Measurements from ENCODE around the gene NEO1. TPM values are rescaled to one million over a fixed set of nuclear protein-coding genes. Genes with fewer than 3 reads are reported as not detected.

NEO1 gene
- total and polyA plus RNA-seq, 4 donors, result 1.6 to 9.9 (median 5.8) TPM

DNA sequence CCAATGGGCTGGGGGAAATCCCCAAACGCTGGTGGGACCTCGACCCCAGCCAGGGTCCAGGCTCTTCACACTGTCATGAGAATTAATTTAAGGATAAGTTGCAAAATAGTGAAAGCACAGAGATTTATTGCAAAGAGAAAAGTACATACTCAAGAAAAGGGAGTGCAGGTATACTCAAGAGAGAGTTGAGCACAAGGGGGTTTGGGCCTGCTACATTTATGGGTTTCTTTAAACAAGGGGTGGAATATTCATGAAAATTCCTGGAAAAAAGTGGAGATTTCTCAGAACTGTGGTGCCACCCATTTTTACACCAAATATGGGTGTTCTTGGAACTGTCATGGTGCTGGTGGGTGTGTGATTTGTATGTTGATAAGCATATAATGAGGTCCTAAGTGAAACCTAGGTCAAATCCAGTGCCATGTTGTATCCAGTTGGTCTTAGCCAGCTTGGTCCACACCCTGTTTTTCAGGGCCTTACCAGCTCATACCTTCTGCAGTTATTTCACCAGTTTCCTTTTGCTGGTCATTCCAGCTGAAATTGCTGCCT, 32.6 kb upstream of the NEO1 start:
- no peak overlapping the region for H3K4me3 ChIP-seq (ENCODE audit: low read depth in 1 of 3, low read length in 3 of 3)
- H3K36me3 ChIP-seq (ENCODE audit: control insufficient read depth in 4 of 4, insufficient read depth in 3 of 4, low read depth in 1 of 4, low read length in 3 of 4), result no peaks in the 10 kb centered on the region
- H3K27ac ChIP-seq (ENCODE audit: low read depth in 1 of 2, low read length in 2 of 2), result no peak overlapping the region
- TF ChIP-seq HNF4A (conservative IDR thresholded peaks at IDR 0.05) (no peak), FOXA2 (IDR thresholded peaks at IDR 0.05) (no peak), GABPA (IDR thresholded peaks at IDR 0.05 in 1 of 2, conservative IDR thresholded peaks at IDR 0.05 in 1 of 2) (no peak), NR2F2 (IDR thresholded peaks at IDR 0.05) (no peak), YY1 (IDR thresholded peaks at IDR 0.05) (no peak), FOXA1 (IDR thresholded peaks at IDR 0.05) (no peak), RAD21 (IDR thresholded peaks at IDR 0.05) (no peak), RXRA (IDR thresholded peaks at IDR 0.05) (no peak), SP1 (IDR thresholded peaks at IDR 0.05) (no peak), JUND (IDR thresholded peaks at IDR 0.05) (no peak), TAF1 (conservative IDR thresholded peaks at IDR 0.05) (no peak), HNF4G (IDR thresholded peaks at IDR 0.05) (no peak), EGR1 (IDR thresholded peaks at IDR 0.05; ENCODE audit: low read depth in 2 of 2) (no peak)
- TF ChIP-seq, protein P1, sequence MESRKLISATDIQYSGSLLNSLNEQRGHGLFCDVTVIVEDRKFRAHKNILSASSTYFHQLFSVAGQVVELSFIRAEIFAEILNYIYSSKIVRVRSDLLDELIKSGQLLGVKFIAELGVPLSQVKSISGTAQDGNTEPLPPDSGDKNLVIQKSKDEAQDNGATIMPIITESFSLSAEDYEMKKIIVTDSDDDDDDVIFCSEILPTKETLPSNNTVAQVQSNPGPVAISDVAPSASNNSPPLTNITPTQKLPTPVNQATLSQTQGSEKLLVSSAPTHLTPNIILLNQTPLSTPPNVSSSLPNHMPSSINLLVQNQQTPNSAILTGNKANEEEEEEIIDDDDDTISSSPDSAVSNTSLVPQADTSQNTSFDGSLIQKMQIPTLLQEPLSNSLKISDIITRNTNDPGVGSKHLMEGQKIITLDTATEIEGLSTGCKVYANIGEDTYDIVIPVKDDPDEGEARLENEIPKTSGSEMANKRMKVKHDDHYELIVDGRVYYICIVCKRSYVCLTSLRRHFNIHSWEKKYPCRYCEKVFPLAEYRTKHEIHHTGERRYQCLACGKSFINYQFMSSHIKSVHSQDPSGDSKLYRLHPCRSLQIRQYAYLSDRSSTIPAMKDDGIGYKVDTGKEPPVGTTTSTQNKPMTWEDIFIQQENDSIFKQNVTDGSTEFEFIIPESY (IDR thresholded peaks at IDR 0.05), result no peak
- TF ChIP-seq, protein P2, sequence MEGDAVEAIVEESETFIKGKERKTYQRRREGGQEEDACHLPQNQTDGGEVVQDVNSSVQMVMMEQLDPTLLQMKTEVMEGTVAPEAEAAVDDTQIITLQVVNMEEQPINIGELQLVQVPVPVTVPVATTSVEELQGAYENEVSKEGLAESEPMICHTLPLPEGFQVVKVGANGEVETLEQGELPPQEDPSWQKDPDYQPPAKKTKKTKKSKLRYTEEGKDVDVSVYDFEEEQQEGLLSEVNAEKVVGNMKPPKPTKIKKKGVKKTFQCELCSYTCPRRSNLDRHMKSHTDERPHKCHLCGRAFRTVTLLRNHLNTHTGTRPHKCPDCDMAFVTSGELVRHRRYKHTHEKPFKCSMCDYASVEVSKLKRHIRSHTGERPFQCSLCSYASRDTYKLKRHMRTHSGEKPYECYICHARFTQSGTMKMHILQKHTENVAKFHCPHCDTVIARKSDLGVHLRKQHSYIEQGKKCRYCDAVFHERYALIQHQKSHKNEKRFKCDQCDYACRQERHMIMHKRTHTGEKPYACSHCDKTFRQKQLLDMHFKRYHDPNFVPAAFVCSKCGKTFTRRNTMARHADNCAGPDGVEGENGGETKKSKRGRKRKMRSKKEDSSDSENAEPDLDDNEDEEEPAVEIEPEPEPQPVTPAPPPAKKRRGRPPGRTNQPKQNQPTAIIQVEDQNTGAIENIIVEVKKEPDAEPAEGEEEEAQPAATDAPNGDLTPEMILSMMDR (IDR thresholded peaks at IDR 0.05; ENCODE audit: low read depth, low read length, missing input control), result no peak
- TF ChIP-seq, protein P3, sequence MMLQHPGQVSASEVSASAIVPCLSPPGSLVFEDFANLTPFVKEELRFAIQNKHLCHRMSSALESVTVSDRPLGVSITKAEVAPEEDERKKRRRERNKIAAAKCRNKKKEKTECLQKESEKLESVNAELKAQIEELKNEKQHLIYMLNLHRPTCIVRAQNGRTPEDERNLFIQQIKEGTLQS (IDR thresholded peaks at IDR 0.05), result no peak
- TF ChIP-seq, protein P4, sequence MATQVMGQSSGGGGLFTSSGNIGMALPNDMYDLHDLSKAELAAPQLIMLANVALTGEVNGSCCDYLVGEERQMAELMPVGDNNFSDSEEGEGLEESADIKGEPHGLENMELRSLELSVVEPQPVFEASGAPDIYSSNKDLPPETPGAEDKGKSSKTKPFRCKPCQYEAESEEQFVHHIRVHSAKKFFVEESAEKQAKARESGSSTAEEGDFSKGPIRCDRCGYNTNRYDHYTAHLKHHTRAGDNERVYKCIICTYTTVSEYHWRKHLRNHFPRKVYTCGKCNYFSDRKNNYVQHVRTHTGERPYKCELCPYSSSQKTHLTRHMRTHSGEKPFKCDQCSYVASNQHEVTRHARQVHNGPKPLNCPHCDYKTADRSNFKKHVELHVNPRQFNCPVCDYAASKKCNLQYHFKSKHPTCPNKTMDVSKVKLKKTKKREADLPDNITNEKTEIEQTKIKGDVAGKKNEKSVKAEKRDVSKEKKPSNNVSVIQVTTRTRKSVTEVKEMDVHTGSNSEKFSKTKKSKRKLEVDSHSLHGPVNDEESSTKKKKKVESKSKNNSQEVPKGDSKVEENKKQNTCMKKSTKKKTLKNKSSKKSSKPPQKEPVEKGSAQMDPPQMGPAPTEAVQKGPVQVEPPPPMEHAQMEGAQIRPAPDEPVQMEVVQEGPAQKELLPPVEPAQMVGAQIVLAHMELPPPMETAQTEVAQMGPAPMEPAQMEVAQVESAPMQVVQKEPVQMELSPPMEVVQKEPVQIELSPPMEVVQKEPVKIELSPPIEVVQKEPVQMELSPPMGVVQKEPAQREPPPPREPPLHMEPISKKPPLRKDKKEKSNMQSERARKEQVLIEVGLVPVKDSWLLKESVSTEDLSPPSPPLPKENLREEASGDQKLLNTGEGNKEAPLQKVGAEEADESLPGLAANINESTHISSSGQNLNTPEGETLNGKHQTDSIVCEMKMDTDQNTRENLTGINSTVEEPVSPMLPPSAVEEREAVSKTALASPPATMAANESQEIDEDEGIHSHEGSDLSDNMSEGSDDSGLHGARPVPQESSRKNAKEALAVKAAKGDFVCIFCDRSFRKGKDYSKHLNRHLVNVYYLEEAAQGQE (IDR thresholded peaks at IDR 0.05), result no peak
- DNase-seq (ENCODE audit: low spot score), result no peak
- H3K27me3 ChIP-seq (ENCODE audit: control insufficient read depth in 4 of 4, insufficient read depth in 4 of 4, low read length in 3 of 4), result peaks cover 0 to 2% (median 0%) of the 10 kb centered on the region in 4 donors
- WGBS, result 76% methylated on average over 2 of the region's 2 CpGs
- no peak overlapping the region for H3K9ac ChIP-seq (ENCODE audit: low read depth in 1 of 2, low read length in 2 of 2)
- no peaks in the 10 kb centered on the region for H3K4me1 ChIP-seq (ENCODE audit: control insufficient read depth in 4 of 4, insufficient read depth in 4 of 4, low read length in 3 of 4)
- H3K9me3 ChIP-seq (ENCODE audit: control insufficient read depth in 4 of 4, low read length in 3 of 4), result no peaks in the 10 kb centered on the region
